SK-N-SH (cell line): ENCODE results near the gene CCDC152.

ENCODE experiments used
- CTCF ChIP-seq: fragments of 200-600 bp; sonication (generic); IDR thresholded peaks from 2 replicates; pipeline ENCODE4 v1.6.1; 2017; ENCODE audit warnings: antibody characterized with exemption, mild to moderate bottlenecking, moderate library complexity
- EP300 ChIP-seq, 2 experiments: IDR thresholded peaks; 2 replicates each; pipeline versions ENCODE4 v1.4.0 to v1.6.1; 2012; ENCODE audit warnings: borderline replicate concordance in 1 of 2, low read depth in 1 of 2, low read length in 1 of 2
- EZH2phosphoT487 ChIP-seq: fragments of 200-600 bp; sonication (generic); IDR thresholded peaks from 2 replicates; pipeline ENCODE4 v1.6.1; 2017; ENCODE audit warnings: low read depth, mixed run types, mild to moderate bottlenecking, antibody characterized with exemption, moderate library complexity, borderline replicate concordance
- FOXJ3 ChIP-seq: sonication (generic); formaldehyde crosslinking; IDR thresholded peaks from 2 replicates; pipeline ENCODE4 v1.5.1; 2020; ENCODE audit warnings: mild to moderate bottlenecking, missing genetic modification reagents
- JUND ChIP-seq: IDR thresholded peaks from 2 replicates; pipeline ENCODE4 v1.4.0; 2012
- NFIC ChIP-seq: IDR thresholded peaks from 2 replicates; pipeline ENCODE4 v1.4.0; 2012; ENCODE audit warnings: borderline replicate concordance
- PBX3 ChIP-seq: IDR thresholded peaks from 2 replicates; pipeline ENCODE4; 2012
- POLR2AphosphoS5 ChIP-seq: IDR thresholded peaks from 2 replicates; pipeline ENCODE4 v1.6.1; 2012; ENCODE audit warnings: low read depth, low read length
- RAD21 ChIP-seq: IDR thresholded peaks from 2 replicates; pipeline ENCODE4 v1.6.1; 2012; ENCODE audit warnings: mild to moderate bottlenecking, low read length
- REST ChIP-seq: IDR thresholded peaks from 2 replicates; pipeline ENCODE4 v1.6.1; 2012; ENCODE audit warnings: mild to moderate bottlenecking, low read depth, low read length, moderate library complexity
- RFX5 ChIP-seq: IDR thresholded peaks from 2 replicates; pipeline ENCODE4 v1.6.1; 2012; ENCODE audit warnings: mild to moderate bottlenecking, improper control_type of control experiment, low read length
- RXRA ChIP-seq: IDR thresholded peaks from 2 replicates; pipeline ENCODE4 v1.4.0; 2012; ENCODE audit warnings: low read depth, mild to moderate bottlenecking, borderline replicate concordance
- SIN3A ChIP-seq: IDR thresholded peaks from 2 replicates; pipeline ENCODE4 v1.6.1; 2012; ENCODE audit warnings: low read depth, mild to moderate bottlenecking, low read length, moderate library complexity, borderline replicate concordance
- TAF1 ChIP-seq: IDR thresholded peaks from 2 replicates; pipeline ENCODE4 v1.6.1; 2012; ENCODE audit warnings: low read depth, mild to moderate bottlenecking, low read length, moderate library complexity, borderline replicate concordance

- TF ChIP-seq CTCF (no peak), NFIC (no peak), EZH2phosphoT487 (no peak), REST (no peak), EP300 (IDR thresholded peaks at IDR 0.05; ENCODE audit: borderline replicate concordance in 1 of 2, low read depth in 1 of 2, low read length in 1 of 2) (no peak), RFX5 (no peak), PBX3 (no peak), RAD21 (no peak), TAF1 (no peak), FOXJ3 (no peak), RXRA (no peak), SIN3A (no peak), JUND (no peak), POLR2AphosphoS5 (no peak)
Measured at GRCh38 chr5:42806701-42807262, 50.2 kb downstream of the CCDC152 start.
